Panc1 (cell line): Measurements from ENCODE around the gene TMEM258.

ENCODE experiments used
- CTCF ChIP-seq: fragments of 450-650 bp; IDR thresholded peaks from 2 replicates; pipeline ENCODE4 v1.5.1; 2017; ENCODE audit warnings: mild to moderate bottlenecking
- POLR2AphosphoS5 ChIP-seq: IDR thresholded peaks from 2 replicates; pipeline ENCODE4 v1.6.1; 2012; ENCODE audit warnings: mild to moderate bottlenecking, low read depth, low read length, moderate library complexity
- SIN3A ChIP-seq: IDR thresholded peaks from 2 replicates; pipeline ENCODE4 v1.6.1; 2012; ENCODE audit warnings: low read depth, mild to moderate bottlenecking, low read length, moderate library complexity, borderline replicate concordance; ENCODE audit not compliant: insufficient read depth
- TCF7L2 ChIP-seq: IDR thresholded peaks from 2 replicates; pipeline ENCODE4 v1.6.1; 2011; ENCODE audit warnings: mild to moderate bottlenecking, low read depth, low read length, inconsistent platforms

- TF ChIP-seq CTCF (no peak), POLR2AphosphoS5 (no peak), TCF7L2 (no peak), SIN3A (no peak)
These were observed 19.4 kb upstream of the TMEM258 start for GRCh38 chr11:61811831-61812230.
